Measurements from ENCODE around the gene CD300C. TPM values are rescaled to one million over a fixed set of nuclear protein-coding genes. Genes with fewer than 3 reads are reported as not detected.
"Not testable (repeated sequence)": the region's sequence is repeated elsewhere in the genome, so short reads cannot be mapped to it uniquely, and the experiment has no call there.

The CD300C gene
- total RNA-seq, 4 donors from 2014 or later = 0.59 to 1.8 (median 1.7) TPM; not detected in 1

DNA sequence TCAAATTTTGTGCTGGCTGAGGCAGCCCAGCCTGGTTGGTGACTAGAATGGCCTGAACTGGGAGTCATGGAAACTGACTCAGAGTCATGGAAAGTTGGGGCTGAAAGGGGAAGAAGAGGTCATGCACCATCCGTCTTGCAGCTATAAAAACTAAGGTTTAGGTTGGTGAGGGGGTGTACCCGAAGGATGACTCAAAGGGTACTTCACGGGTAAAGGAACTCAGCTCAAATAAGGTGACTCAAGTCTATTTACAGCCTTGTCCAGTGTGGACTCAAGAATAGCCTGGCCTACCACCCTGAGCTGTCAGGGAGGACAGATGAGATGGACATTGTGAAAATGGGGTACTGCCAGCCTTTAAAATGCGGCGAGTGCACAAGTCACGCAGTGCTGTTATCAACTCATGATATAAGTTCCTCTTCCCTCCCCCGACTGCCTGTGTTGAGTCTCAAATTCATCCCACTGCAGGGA is 33.3 kb downstream of the CD300C start:
- no peak for DNase-seq (ENCODE audit: low spot score in 2 of 2)
- TF ChIP-seq, protein P1, sequence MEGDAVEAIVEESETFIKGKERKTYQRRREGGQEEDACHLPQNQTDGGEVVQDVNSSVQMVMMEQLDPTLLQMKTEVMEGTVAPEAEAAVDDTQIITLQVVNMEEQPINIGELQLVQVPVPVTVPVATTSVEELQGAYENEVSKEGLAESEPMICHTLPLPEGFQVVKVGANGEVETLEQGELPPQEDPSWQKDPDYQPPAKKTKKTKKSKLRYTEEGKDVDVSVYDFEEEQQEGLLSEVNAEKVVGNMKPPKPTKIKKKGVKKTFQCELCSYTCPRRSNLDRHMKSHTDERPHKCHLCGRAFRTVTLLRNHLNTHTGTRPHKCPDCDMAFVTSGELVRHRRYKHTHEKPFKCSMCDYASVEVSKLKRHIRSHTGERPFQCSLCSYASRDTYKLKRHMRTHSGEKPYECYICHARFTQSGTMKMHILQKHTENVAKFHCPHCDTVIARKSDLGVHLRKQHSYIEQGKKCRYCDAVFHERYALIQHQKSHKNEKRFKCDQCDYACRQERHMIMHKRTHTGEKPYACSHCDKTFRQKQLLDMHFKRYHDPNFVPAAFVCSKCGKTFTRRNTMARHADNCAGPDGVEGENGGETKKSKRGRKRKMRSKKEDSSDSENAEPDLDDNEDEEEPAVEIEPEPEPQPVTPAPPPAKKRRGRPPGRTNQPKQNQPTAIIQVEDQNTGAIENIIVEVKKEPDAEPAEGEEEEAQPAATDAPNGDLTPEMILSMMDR (IDR thresholded peaks at IDR 0.05) = no peak
- no peak for TF ChIP-seq POLR2A (IDR thresholded peaks at IDR 0.05)
- peak in 1 of 2 donors; percentile 10 for TF ChIP-seq EP300 (IDR thresholded peaks at IDR 0.05)
- Histone ChIP-seq H3K4me1 (no peaks in the 10 kb centered on the region), H3K27me3 (no peaks in the 10 kb centered on the region), H3K36me3 (no peaks in the 10 kb centered on the region), H3K4me3 (no peak overlapping the region), H3K27ac (no peak overlapping the region), H3K9me3 (no peaks in the 10 kb centered on the region)
- WGBS, 2 donors = 73 to 81% methylated on average over 7 of the region's 7 CpGs

DNA sequence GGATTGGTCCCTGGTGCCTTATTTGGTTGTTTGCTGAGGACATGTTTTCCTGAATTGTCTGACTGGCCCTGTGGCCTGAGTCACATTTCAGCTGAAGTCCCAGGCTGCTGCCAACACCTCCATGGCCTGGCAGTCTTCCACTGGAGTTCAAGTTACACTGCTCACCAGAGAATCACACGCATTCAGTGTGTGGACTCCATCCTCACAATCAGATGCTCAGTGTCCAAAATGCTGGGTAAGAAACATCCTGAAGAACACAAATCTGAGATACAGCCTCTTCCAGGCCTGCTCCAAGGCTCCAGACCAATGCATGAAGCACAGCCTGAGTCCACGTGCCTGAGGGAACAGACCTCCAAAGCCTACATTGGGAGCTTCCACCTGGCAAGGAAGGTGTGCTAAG is 33.9 kb downstream of the CD300C start:
- TF ChIP-seq, protein P1 (IDR thresholded peaks at IDR 0.05) = no peak
- TF ChIP-seq EP300 (IDR thresholded peaks at IDR 0.05) (no peak), POLR2A (IDR thresholded peaks at IDR 0.05) (no peak)
- Histone ChIP-seq H3K9me3 (no peaks in the 10 kb centered on the region), H3K4me1 (no peaks in the 10 kb centered on the region), H3K27me3 (no peaks in the 10 kb centered on the region), H3K36me3 (no peaks in the 10 kb centered on the region), H3K27ac (no peak overlapping the region), H3K4me3 (no peak overlapping the region)
- DNase-seq (ENCODE audit: low spot score in 2 of 2) = no peak
- WGBS, 2 donors = 63 to 77% methylated on average over 2 of the region's 2 CpGs

DNA sequence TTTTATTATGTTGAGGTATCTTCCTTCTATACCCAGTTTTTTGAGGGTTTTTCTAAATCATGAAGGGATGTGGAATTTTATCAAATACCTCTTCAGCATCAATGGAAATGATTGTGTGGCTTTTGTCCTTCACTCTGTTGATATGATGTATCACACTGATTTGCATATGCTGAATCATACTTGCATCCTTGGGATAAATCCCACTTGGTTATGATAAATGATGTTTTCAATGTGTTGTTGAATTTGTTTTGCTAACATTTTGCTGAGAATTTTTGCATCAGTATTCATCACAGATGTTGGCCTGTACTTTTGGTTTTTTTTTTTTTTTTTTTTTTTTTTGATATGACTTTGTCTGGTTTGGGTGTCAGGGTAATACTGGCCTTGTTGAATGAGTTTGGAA is 37.8 kb downstream of the CD300C start:
- H3K36me3 ChIP-seq = no peaks in the 10 kb centered on the region
- no peak overlapping the region for H3K27ac ChIP-seq
- no peaks in the 10 kb centered on the region for H3K9me3 ChIP-seq
- TF ChIP-seq EP300 (IDR thresholded peaks at IDR 0.05) (no peak), POLR2A (IDR thresholded peaks at IDR 0.05) (no peak)
- TF ChIP-seq, protein P1 (IDR thresholded peaks at IDR 0.05) = no peak
- no peak for DNase-seq (ENCODE audit: low spot score in 2 of 2)
- H3K27me3 ChIP-seq = no peaks in the 10 kb centered on the region
- H3K4me1 ChIP-seq = no peaks in the 10 kb centered on the region
- H3K4me3 ChIP-seq = no peak overlapping the region

DNA sequence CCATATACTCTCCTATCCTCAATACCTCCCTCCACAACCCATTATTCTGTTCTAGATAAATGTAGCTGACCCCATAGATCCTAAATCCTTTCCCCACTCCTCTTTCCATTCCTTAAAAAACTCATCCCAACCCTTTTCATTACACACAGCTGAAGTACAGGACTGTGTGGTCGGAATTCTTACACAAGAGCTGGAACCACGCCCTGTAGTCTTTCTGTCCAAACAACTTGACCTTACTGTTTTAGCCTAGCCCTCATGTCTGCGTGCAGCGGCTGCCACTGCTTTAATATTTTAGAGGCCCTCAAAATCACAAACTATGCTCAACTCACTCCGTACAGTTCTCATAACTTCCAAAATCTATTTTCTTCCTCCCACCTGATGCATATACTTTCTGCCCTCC is 42.0 kb downstream of the CD300C start:
- H3K27me3 ChIP-seq, H3K27ac ChIP-seq, H3K9me3 ChIP-seq, H3K4me1 ChIP-seq, H3K4me3 ChIP-seq, H3K36me3 ChIP-seq: not testable (repeated sequence)
- DNase-seq (ENCODE audit: low spot score in 2 of 2) = peak in 1 of 2 donors; percentile 38
- WGBS, 2 donors = 55 to 63% methylated on average over 5 of the region's 5 CpGs

DNA sequence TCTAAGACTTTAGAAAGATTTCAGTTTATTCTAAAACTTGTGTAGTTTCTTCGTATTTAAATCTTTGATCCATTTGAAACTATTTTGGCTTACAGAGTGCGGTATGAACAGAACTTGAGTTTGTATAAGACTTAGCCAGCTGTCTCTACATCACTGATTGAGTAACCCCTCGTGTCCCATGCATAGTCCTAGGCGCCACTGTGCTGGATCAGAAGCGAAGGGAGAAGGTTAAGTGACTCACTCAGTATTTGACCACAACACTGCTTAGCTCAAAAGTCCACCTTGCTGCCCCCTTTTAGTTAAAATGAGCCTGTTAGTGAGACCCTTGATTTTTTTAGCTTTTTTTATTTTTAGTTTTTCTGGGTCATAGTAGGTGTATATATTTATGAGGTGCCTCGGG is 43.1 kb downstream of the CD300C start:
- no peak for DNase-seq (ENCODE audit: low spot score in 2 of 2)
- Histone ChIP-seq H3K4me1 (no peaks in the 10 kb centered on the region), H3K27ac (no peak overlapping the region), H3K27me3 (no peaks in the 10 kb centered on the region), H3K4me3 (no peak overlapping the region), H3K9me3 (no peaks in the 10 kb centered on the region), H3K36me3 (no peaks in the 10 kb centered on the region)
- no peak for TF ChIP-seq POLR2A (IDR thresholded peaks at IDR 0.05)
- no peak for TF ChIP-seq EP300 (IDR thresholded peaks at IDR 0.05)
- TF ChIP-seq, protein P1 (IDR thresholded peaks at IDR 0.05) = no peak
- 70 to 79% methylated on average over 6 of the region's 6 CpGs for WGBS, 2 donors

DNA sequence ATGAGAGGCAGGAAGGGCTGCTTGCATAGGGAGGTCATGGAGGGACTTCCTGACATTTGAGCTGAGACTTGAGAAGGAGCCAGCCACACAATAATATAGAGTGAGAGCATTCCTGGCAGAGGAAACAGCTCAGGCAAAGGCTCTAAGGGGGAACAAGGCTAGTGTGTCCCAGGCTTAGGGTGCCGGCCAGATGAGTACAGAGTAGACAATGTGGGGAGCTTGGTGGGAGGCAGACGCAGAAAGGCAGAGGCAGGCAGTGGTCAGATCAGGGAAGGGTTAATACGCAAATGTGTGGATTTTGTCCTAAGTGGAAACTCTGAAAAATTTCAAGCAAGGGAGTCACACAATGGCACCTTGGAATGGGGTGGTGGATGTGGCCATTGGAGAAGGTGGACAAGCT is 45.9 kb downstream of the CD300C start:
- Histone ChIP-seq H3K9me3 (no peaks in the 10 kb centered on the region), H3K4me3 (no peak overlapping the region), H3K27ac (no peak overlapping the region), H3K4me1 (no peaks in the 10 kb centered on the region), H3K27me3 (no peaks in the 10 kb centered on the region), H3K36me3 (no peaks in the 10 kb centered on the region)
- no peak for TF ChIP-seq POLR2A (IDR thresholded peaks at IDR 0.05)
- no peak for TF ChIP-seq EP300 (IDR thresholded peaks at IDR 0.05)
- DNase-seq (ENCODE audit: low spot score in 2 of 2) = no peak
- 77 to 80% methylated on average over 3 of the region's 3 CpGs for WGBS, 2 donors
